CD4-positive, alpha-beta T cell (primary cell): Measurements from ENCODE around the gene TFAP2E. TPM values are rescaled to one million over a fixed set of nuclear protein-coding genes. Genes with fewer than 3 reads are reported as not detected.
"Not testable (repeated sequence)": the region's sequence is repeated elsewhere in the genome, so short reads cannot be mapped to it uniquely, and the experiment has no call there.

ENCODE experiments used
- ATAC-seq: fragments of 200-7000 bp; cut with Tn5 transposase; one replicate; pipeline ENCODE4 v1.10.0; 2022; ENCODE audit warnings: mild to moderate bottlenecking; ENCODE audit not compliant: poor library complexity
- CTCF ChIA-PET: fragments of 350-600 bp; sonication (Branson Sonifier 250); formaldehyde crosslinking; loops from one replicate; lab custom pipeline; 2021; ENCODE audit warnings: antibody characterized with exemption, inconsistent platforms; lab: Charles Lee
- POLR2A ChIA-PET: fragments of 350-600 bp; sonication (Branson Sonifier 250); formaldehyde crosslinking; loops from one replicate; lab custom pipeline; 2021; ENCODE audit warnings: antibody characterized with exemption, inconsistent platforms; lab: Charles Lee
- DNase-seq, 14 experiments: peaks; one replicate each; pipeline ENCODE4 v3.0.0-alpha.2; 2013 to 2020; ENCODE audit warnings: mixed read lengths in 2 of 14
- H3K27ac ChIP-seq, 2 donors: one replicate each; pipeline versions ENCODE4 v1.5.1 to v1.7.0; 2013; ENCODE audit warnings: low read length in 2 of 2, low read depth in 1 of 2, mild to moderate bottlenecking in 1 of 2
- H3K27me3 ChIP-seq, 2 experiments: 1 replicate in 1 of 2; 2 replicates in 1 of 2; pipeline versions ENCODE4 v1.6.1 to v1.7.0; 2013; ENCODE audit warnings: low read length in 2 of 2, control low read depth in 1 of 2, mild to moderate bottlenecking in 1 of 2, moderate library complexity in 1 of 2; ENCODE audit not compliant: insufficient read depth in 2 of 2, control insufficient read depth in 1 of 2
- H3K36me3 ChIP-seq: one replicate; pipeline ENCODE4 v1.6.1; 2013; ENCODE audit warnings: low read length, control low read depth; ENCODE audit not compliant: insufficient read depth
- H3K4me1 ChIP-seq: one replicate; pipeline ENCODE4 v1.6.1; 2013; ENCODE audit warnings: low read length, control low read depth; ENCODE audit not compliant: insufficient read depth
- H3K4me3 ChIP-seq: one replicate; pipeline ENCODE4 v1.5.1; 2013; ENCODE audit warnings: mild to moderate bottlenecking, low read length, moderate library complexity
- H3K9me3 ChIP-seq, 2 experiments: 1 replicate in 1 of 2; 2 replicates in 1 of 2; pipeline versions ENCODE4 v1.6.1 to v1.7.0; 2013; ENCODE audit warnings: low read length in 2 of 2, mild to moderate bottlenecking in 2 of 2, control low read depth in 1 of 2, moderate library complexity in 1 of 2; ENCODE audit not compliant: control insufficient read depth in 1 of 2, insufficient read depth in 1 of 2
- H3K27ac Mint-ChIP-seq: one replicate; pipeline ENCODE4 v1.8.0; 2020; ENCODE audit warnings: mixed read lengths
- H3K27me3 Mint-ChIP-seq: one replicate; pipeline ENCODE4 v1.8.0; 2021; ENCODE audit warnings: mixed read lengths
- H3K36me3 Mint-ChIP-seq: one replicate; pipeline ENCODE4 v1.8.0; 2021; ENCODE audit warnings: low read depth, mixed read lengths
- H3K4me1 Mint-ChIP-seq: one replicate; pipeline ENCODE4 v1.8.0; 2021; ENCODE audit warnings: low read depth, mixed read lengths
- H3K4me3 Mint-ChIP-seq: one replicate; pipeline ENCODE4 v1.8.0; 2020; ENCODE audit warnings: mild to moderate bottlenecking, mixed read lengths
- H3K9me3 Mint-ChIP-seq: one replicate; pipeline ENCODE4 v1.8.0; 2020; ENCODE audit warnings: mixed read lengths
- intact Hi-C, 2 experiments: fragments of 100-400 bp; cut with DNase I in 1 of 2; cut with micrococcal nuclease in 1 of 2; formaldehyde crosslinking; loops; one replicate each; pipeline versions ENCODE4 v1.15.1 to v1.9.0; 2023 to 2025; cut with DNase I, micrococcal nuclease
- total RNA-seq, 174 experiments: library from RNA in 2 of 174; stranded (reverse) in 2 of 174; gene quantifications; one replicate each; pipeline ENCODE4 v1.2.3 and lab custom pipeline; 2021 to 2026
- TF ChIP-seq, protein P1 (sequence below): fragments of 200-600 bp; IDR thresholded peaks from one replicate; pipeline ENCODE4 v1.8.0; 2022; ENCODE audit warnings: antibody characterized with exemption, mild to moderate bottlenecking

Gene TFAP2E
- total RNA-seq, 2 experiments from 2014 or later, result 3.0 to 3.8 TPM

DNA sequence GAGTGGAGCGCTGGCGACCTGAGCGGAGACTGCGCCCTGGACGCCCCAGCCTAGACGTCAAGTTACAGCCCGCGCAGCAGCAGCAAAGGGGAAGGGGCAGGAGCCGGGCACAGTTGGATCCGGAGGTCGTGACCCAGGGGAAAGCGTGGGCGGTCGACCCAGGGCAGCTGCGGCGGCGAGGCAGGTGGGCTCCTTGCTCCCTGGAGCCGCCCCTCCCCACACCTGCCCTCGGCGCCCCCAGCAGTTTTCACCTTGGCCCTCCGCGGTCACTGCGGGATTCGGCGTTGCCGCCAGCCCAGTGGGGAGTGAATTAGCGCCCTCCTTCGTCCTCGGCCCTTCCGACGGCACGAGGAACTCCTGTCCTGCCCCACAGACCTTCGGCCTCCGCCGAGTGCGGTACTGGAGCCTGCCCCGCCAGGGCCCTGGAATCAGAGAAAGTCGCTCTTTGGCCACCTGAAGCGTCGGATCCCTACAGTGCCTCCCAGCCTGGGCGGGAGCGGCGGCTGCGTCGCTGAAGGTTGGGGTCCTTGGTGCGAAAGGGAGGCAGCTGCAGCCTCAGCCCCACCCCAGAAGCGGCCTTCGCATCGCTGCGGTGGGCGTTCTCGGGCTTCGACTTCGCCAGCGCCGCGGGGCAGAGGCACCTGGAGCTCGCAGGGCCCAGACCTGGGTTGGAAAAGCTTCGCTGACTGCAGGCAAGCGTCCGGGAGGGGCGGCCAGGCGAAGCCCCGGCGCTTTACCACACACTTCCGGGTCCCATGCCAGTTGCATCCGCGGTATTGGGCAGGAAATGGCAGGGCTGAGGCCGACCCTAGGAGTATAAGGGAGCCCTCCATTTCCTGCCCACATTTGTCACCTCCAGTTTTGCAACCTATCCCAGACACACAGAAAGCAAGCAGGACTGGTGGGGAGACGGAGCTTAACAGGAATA, 4.2 kb downstream of the TFAP2E start:
- Histone ChIP-seq H3K4me3 (peak overlapping the region; percentile 81), H3K36me3 (no peaks in the 10 kb centered on the region), H3K27ac (no peak overlapping the region), H3K9me3 (no peaks in the 10 kb centered on the region), H3K27me3 (peaks cover 0 to 2% of the 10 kb centered on the region in 2 experiments), H3K4me1 (peaks cover 31% of the 10 kb centered on the region)
- H3K27ac Mint-ChIP-seq, result peak overlapping the region; percentile 12
- peak overlapping the region; percentile 90 for H3K4me3 Mint-ChIP-seq
- H3K36me3 Mint-ChIP-seq, result no peaks in the 10 kb centered on the region
- no peaks in the 10 kb centered on the region for H3K9me3 Mint-ChIP-seq
- H3K4me1 Mint-ChIP-seq, result peaks cover 26% of the 10 kb centered on the region
- peaks cover 5% of the 10 kb centered on the region for H3K27me3 Mint-ChIP-seq
- POLR2A ChIA-PET, result interaction anchor here (0.8 to 3.0 kb wide), 9 partner anchors 8 to 192 kb away, joined by 3 to 20 read pairs (median 3); partner anchors contain the start of genes CLSPN, KIAA0319L and NCDN
- peak; percentile 35 to 88 (median 59) for DNase-seq
- TF ChIP-seq, protein P1, sequence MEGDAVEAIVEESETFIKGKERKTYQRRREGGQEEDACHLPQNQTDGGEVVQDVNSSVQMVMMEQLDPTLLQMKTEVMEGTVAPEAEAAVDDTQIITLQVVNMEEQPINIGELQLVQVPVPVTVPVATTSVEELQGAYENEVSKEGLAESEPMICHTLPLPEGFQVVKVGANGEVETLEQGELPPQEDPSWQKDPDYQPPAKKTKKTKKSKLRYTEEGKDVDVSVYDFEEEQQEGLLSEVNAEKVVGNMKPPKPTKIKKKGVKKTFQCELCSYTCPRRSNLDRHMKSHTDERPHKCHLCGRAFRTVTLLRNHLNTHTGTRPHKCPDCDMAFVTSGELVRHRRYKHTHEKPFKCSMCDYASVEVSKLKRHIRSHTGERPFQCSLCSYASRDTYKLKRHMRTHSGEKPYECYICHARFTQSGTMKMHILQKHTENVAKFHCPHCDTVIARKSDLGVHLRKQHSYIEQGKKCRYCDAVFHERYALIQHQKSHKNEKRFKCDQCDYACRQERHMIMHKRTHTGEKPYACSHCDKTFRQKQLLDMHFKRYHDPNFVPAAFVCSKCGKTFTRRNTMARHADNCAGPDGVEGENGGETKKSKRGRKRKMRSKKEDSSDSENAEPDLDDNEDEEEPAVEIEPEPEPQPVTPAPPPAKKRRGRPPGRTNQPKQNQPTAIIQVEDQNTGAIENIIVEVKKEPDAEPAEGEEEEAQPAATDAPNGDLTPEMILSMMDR, result no peak
- CTCF ChIA-PET, result interaction anchor here (1.0 to 1.9 kb wide), 3 partner anchors 8 to 138 kb away, joined by 3 to 7 read pairs (median 3); no protein-coding TSS in a partner anchor
- intact Hi-C loops, result no loop called here
- peak; percentile 80 for ATAC-seq

DNA sequence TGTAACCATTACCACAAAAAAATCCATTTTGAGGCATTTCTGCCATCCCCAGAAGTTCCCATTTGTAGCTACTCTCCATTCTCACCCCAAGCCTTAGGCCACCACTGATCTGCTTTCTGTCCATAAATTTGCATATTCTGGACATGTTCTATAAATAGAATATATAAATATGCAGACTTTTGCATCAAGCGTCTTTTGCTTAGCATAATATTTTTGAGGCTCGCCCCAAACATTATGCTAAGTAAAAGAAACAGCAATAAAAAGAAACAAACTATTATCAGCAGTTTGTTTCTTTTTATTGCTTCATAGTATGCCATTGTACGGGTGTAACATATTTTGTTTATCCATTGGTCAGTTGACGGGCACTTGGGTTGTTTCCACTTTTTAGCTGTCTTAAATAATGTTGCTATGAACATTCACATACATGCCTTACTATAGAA, 7.9 kb downstream of the TFAP2E start:
- H3K4me1 ChIP-seq, result peaks cover 26% of the 10 kb centered on the region
- H3K36me3 Mint-ChIP-seq, result no peaks in the 10 kb centered on the region
- H3K4me3 ChIP-seq, result no peak overlapping the region
- H3K4me3 Mint-ChIP-seq, result no peak overlapping the region
- DNase-seq, result no peak
- H3K9me3 Mint-ChIP-seq, result no peaks in the 10 kb centered on the region
- no peak overlapping the region for H3K27ac ChIP-seq
- no peaks in the 10 kb centered on the region for H3K9me3 ChIP-seq
- ATAC-seq, result no peak
- peaks cover 18% of the 10 kb centered on the region for H3K4me1 Mint-ChIP-seq
- intact Hi-C loops, result no loop called here
- H3K36me3 ChIP-seq, result no peaks in the 10 kb centered on the region
- no peak overlapping the region for H3K27ac Mint-ChIP-seq
- CTCF ChIA-PET, result interaction anchor here (0.6 to 0.8 kb wide), 2 partner anchors 12 to 110 kb away, joined by 3 read pairs; no protein-coding TSS in a partner anchor
- TF ChIP-seq, protein P1, result no peak
- no peaks in the 10 kb centered on the region for H3K27me3 ChIP-seq
- H3K27me3 Mint-ChIP-seq, result no peaks in the 10 kb centered on the region
- POLR2A ChIA-PET, result interaction anchor here (0.9 to 1.1 kb wide), 2 partner anchors 10 to 189 kb away, joined by 3 read pairs; partner anchors contain the start of gene CLSPN

- H3K4me3 ChIP-seq, H3K4me3 Mint-ChIP-seq, H3K27me3 Mint-ChIP-seq, H3K36me3 Mint-ChIP-seq, H3K27ac Mint-ChIP-seq, H3K9me3 Mint-ChIP-seq, H3K9me3 ChIP-seq, intact Hi-C loops, H3K27me3 ChIP-seq, DNase-seq, CTCF ChIA-PET, H3K27ac ChIP-seq, ATAC-seq, H3K36me3 ChIP-seq: not testable (repeated sequence)
- peaks cover 20% of the 10 kb centered on the region for H3K4me1 ChIP-seq
- peaks cover 11% of the 10 kb centered on the region for H3K4me1 Mint-ChIP-seq
- POLR2A ChIA-PET, result interaction anchor here (0.9 to 1.1 kb wide), 2 partner anchors 10 to 188 kb away, joined by 3 read pairs; partner anchors contain the start of gene CLSPN
Observed at GRCh38 chr1:35581621-35582020, 8.5 kb downstream of the TFAP2E start.
